Measurements from ENCODE around the gene UPF1. TPM values are rescaled to one million over a fixed set of nuclear protein-coding genes. Genes with fewer than 3 reads are reported as not detected.

UPF1 gene
- total and polyA plus RNA-seq, 9 donors, result 29.8 to 44.3 (median 41.3) TPM

DNA sequence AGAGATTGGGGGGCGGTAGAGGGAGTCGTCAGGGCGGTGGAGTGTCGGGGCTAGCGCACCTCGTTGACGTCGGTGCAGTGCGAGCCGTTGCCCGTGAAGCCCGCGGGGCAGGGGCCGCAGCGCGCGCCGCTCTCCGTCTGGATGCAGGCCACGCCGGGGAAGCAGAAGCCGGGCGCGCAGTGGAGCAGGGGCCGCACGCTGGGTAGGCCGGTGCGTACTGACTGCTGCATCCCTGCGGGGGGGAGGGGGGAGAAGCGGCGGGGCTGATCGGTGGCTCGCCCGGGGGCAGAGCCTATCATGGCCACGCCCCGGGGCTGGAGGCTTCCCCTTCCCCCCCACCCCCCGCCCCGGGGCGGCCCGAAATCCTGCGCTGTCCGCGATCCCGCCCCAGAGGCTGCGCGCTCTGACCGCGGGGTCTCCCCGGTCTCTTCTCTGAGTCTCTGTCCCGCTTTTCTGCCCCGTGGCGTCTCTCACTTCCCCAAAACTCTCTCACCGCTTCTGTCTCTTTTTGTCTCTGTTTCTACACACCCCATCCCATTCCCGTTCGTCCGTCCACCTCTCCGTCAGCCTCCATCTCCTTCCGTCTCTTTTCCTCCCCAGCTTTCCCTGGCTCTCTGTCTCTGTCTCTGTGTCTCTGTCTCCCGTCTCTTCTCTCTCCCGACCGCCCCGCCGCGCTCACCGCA, 41.7 kb upstream of the UPF1 start:
- peaks cover 95% of the 10 kb centered on the region for H3K27me3 ChIP-seq (ENCODE audit: control insufficient read depth, insufficient read depth, low read length)
- H3K36me3 ChIP-seq (ENCODE audit: control insufficient read depth, insufficient read depth, low read length), result no peaks in the 10 kb centered on the region
- H3K4me3 ChIP-seq (ENCODE audit: low read length), result peak overlapping the region; percentile 24
- peaks cover 27% of the 10 kb centered on the region for H3K4me1 ChIP-seq (ENCODE audit: control insufficient read depth, insufficient read depth, low read length)
- WGBS (ENCODE audit: insufficient coverage), result under 1% methylated on average over 49 of the region's 65 CpGs
- H3K9me3 ChIP-seq (replicated peaks; ENCODE audit: control insufficient read depth, low read depth, low read length), result no peaks in the 10 kb centered on the region
- no peak overlapping the region for H3K27ac ChIP-seq (ENCODE audit: low read length)
- peak; percentile 72 for DNase-seq

DNA sequence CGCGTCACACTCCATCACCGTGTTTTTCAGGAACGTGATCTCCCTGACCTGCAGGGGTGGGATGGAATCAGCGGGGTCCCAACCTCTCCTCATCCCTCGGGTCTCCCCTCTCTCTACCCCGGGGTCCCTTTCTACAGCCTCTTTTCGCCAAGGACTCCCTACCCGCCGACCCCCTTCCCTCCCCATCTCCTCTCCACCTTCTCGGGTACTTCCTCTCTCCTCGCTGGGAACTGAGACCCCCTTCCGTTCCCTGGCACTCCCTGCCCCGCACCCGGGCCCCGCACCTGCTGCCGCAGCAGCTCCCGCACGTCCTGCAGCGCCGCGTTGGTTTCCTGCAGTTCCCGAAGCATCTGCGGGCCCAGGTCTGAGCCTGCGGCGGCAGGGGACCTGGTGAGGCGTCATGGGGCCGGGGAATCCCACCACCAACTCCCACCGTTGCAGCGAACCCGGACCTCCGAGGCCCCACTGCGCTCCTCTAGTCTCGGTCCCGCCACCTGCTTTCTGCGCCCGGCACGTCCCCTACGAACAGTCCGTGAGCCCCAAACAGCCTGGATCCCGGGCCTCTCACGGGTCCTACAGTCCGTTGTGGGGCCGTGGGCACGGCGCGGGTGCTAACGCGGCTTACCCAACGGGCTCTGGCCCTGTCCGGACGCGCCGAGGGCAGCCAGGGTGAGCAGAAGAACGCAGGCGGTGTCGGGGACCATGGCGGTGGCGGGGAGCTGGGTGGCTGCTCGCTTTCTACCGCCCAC, 41.0 kb upstream of the UPF1 start, which contains the start of gene COMP:
Gene COMP, minus strand, starts transcription at position 740 of the 749 bp plus-strand sequence. Its CDS starts 36 bp downstream, at position 704.
- Histone ChIP-seq H3K36me3 (ENCODE audit: control insufficient read depth, insufficient read depth, low read length) (no peaks in the 10 kb centered on the region), H3K27me3 (ENCODE audit: control insufficient read depth, insufficient read depth, low read length) (peaks cover 93% of the 10 kb centered on the region), H3K4me3 (ENCODE audit: low read length) (peak within 1 kb of the TSS; percentile 24), H3K4me1 (ENCODE audit: control insufficient read depth, insufficient read depth, low read length) (peaks cover 25% of the 10 kb centered on the region), H3K27ac (ENCODE audit: low read length) (no peak within 1 kb of the TSS), H3K9me3 (replicated peaks; ENCODE audit: control insufficient read depth, low read depth, low read length) (no peaks in the 10 kb centered on the region)
- no peak for DNase-seq
- 2% methylated on average over 61 of the region's 61 CpGs for WGBS (ENCODE audit: insufficient coverage)

DNA sequence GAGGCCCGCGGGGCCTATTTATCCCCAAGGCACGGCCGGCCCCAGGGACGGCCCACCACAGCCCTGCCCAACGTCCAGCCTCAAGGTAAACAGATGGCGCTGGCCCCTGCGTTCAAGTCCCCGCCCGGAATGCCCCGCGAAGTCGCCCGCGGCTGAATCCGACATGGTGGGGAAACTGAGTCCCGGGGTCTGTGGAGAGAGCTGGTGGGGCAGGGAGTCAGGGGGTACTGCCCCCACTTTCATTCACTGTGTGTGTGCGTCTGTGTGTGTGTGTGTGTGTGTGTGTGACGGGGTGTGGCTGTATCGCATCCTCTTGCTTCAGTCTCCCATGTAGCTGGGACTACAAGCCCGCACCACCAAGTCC, 40.5 kb upstream of the UPF1 start:
- no peak overlapping the region for H3K27ac ChIP-seq (ENCODE audit: low read length)
- peaks cover 92% of the 10 kb centered on the region for H3K27me3 ChIP-seq (ENCODE audit: control insufficient read depth, insufficient read depth, low read length)
- peak overlapping the region; percentile 24 for H3K4me3 ChIP-seq (ENCODE audit: low read length)
- H3K4me1 ChIP-seq (ENCODE audit: control insufficient read depth, insufficient read depth, low read length), result peaks cover 26% of the 10 kb centered on the region
- WGBS (ENCODE audit: insufficient coverage), result no CpG with 5 or more reads among the region's 21 CpGs
- DNase-seq, result no peak
- no peaks in the 10 kb centered on the region for H3K36me3 ChIP-seq (ENCODE audit: control insufficient read depth, insufficient read depth, low read length)
- no peaks in the 10 kb centered on the region for H3K9me3 ChIP-seq (replicated peaks; ENCODE audit: control insufficient read depth, low read depth, low read length)

DNA sequence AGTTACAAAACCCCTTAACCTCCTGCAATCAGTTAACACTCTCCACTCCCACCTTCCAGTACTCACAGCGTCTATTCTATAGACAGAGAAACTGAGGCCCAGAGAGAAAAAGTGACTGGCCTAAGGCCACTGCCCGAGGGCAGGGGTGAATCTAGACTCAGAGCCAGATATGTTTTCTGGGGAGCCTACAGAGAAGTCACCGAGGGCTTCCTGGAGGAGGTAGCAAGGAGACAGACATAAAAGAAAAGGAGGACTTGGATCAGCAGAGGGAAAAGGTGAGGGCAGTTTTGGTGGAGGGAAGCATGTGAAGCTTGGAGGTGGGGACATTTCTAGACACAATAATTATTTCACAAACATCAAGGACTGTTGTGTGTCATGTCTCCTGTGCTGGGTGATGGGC, 39.1 kb upstream of the UPF1 start:
- Histone ChIP-seq H3K27me3 (ENCODE audit: control insufficient read depth, insufficient read depth, low read length) (peaks cover 89% of the 10 kb centered on the region), H3K36me3 (ENCODE audit: control insufficient read depth, insufficient read depth, low read length) (no peaks in the 10 kb centered on the region), H3K27ac (ENCODE audit: low read length) (no peak overlapping the region), H3K9me3 (replicated peaks; ENCODE audit: control insufficient read depth, low read depth, low read length) (no peaks in the 10 kb centered on the region), H3K4me3 (ENCODE audit: low read length) (no peak overlapping the region), H3K4me1 (ENCODE audit: control insufficient read depth, insufficient read depth, low read length) (peaks cover 26% of the 10 kb centered on the region)
- WGBS (ENCODE audit: insufficient coverage), result 55% methylated on average over 2 of the region's 3 CpGs
- DNase-seq, result no peak

DNA sequence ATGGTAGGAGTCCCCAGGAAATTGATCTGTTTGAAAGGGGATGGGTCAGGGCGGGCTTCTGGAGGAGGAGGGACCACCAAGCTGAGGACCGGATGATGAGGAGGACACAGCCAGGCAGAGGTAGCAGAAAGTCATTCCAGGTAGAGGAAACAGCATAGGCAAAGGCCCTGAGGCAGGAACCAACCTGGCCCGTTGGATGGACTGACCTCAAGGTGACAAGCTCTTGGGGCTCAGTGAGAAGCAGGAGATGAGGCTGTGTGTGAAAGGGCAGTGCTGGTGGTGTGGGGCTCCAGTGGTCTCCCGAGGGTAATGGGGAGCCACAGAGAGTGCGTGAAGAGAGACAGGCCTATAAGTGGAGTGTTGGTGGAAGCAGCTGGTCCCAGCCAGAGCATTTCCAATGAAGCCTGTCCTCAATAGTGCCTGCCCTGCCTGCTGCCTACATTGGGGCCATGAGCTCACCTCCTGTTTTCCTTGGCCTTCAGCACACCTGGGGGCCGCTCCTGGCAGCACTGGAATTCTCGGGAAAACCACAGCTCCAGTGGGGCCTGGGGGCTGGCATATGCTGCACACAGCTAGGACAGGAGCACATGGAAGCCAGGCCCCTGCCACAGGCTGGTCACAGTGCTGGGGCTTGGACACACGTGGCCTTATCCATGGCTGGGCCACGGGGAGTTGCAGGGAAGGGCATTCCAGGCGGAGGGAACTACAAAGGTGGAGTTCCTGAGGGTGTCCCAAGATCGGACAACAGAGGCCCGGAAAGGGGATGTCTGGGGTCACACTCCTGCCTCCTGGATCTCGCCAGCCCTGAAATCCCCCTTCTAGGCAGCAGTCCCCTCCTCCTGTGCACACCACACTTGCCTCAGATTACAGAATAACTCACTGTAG, 38.4 kb upstream of the UPF1 start:
- no peaks in the 10 kb centered on the region for H3K9me3 ChIP-seq (replicated peaks; ENCODE audit: control insufficient read depth, low read depth, low read length)
- 61% methylated on average over 12 of the region's 13 CpGs for WGBS (ENCODE audit: insufficient coverage)
- peaks cover 88% of the 10 kb centered on the region for H3K27me3 ChIP-seq (ENCODE audit: control insufficient read depth, insufficient read depth, low read length)
- peaks cover 26% of the 10 kb centered on the region for H3K4me1 ChIP-seq (ENCODE audit: control insufficient read depth, insufficient read depth, low read length)
- no peak overlapping the region for H3K4me3 ChIP-seq (ENCODE audit: low read length)
- no peak overlapping the region for H3K27ac ChIP-seq (ENCODE audit: low read length)
- DNase-seq, result no peak
- H3K36me3 ChIP-seq (ENCODE audit: control insufficient read depth, insufficient read depth, low read length), result no peaks in the 10 kb centered on the region

DNA sequence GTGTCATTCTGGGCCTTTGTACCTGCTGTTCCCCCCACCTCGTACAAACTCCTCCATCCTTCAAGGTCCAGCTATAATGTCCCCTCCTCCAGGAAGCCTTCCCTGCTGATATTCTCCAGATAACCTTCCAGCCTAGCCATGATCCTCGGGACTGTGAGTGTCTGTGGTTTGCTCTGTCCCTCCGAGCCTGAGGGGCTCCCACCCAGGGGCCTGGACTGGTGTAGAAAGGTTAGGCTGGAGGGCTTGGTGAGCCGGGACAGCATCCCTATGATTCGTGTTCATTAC, 37.8 kb upstream of the UPF1 start:
- Histone ChIP-seq H3K9me3 (replicated peaks; ENCODE audit: control insufficient read depth, low read depth, low read length) (no peaks in the 10 kb centered on the region), H3K36me3 (ENCODE audit: control insufficient read depth, insufficient read depth, low read length) (no peaks in the 10 kb centered on the region), H3K4me3 (ENCODE audit: low read length) (no peak overlapping the region), H3K4me1 (ENCODE audit: control insufficient read depth, insufficient read depth, low read length) (peaks cover 23% of the 10 kb centered on the region), H3K27ac (ENCODE audit: low read length) (no peak overlapping the region), H3K27me3 (ENCODE audit: control insufficient read depth, insufficient read depth, low read length) (peaks cover 88% of the 10 kb centered on the region)
- DNase-seq, result no peak
- WGBS (ENCODE audit: insufficient coverage), result 86% methylated on average over 1 of the region's 5 CpGs

DNA sequence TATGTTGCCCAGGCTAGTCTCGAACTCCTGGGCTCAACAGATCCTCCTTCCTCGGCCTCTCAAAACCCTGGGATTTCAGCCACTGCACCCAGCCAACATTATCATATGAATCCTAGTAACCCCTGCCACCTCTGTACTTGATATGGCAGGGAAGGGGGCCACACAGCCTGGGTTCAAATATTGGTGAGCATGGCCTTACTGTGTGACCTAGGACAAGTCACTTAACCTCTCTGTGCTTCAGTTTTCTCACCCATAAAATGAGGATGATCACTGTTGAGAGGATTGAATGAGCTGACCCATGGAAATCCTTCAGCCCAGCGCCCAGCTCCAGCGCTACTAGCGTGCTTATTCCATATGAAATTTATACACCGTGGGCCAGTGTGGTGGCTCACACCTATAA, 37.1 kb upstream of the UPF1 start:
- Histone ChIP-seq H3K27ac (ENCODE audit: low read length) (no peak overlapping the region), H3K36me3 (ENCODE audit: control insufficient read depth, insufficient read depth, low read length) (no peaks in the 10 kb centered on the region), H3K4me1 (ENCODE audit: control insufficient read depth, insufficient read depth, low read length) (peaks cover 16% of the 10 kb centered on the region), H3K4me3 (ENCODE audit: low read length) (no peak overlapping the region), H3K9me3 (replicated peaks; ENCODE audit: control insufficient read depth, low read depth, low read length) (no peaks in the 10 kb centered on the region), H3K27me3 (ENCODE audit: control insufficient read depth, insufficient read depth, low read length) (peaks cover 83% of the 10 kb centered on the region)
- no peak for DNase-seq
- 100% methylated on average over 3 of the region's 6 CpGs for WGBS (ENCODE audit: insufficient coverage)

DNA sequence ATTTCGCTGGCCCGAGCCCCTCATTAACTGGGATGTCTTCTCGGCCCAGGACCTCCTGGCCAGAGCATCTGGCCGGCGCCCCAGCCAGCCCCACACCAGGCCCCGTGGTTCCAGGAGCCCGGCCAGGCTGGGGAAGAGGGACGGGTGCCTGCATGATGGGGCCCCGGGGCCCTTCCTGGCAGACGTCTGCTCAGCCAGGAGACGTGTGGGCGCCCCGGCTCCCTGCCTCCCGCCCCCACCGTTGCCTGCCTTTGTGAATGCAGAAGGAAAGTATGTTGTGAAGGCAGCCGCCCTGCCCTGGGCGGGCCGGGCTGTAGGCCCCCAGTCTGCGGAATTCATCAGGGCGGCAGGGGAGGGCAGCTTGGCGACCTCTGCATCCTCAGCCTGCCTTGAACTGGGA, 36.2 kb upstream of the UPF1 start:
- 3% methylated on average over 19 of the region's 21 CpGs for WGBS (ENCODE audit: insufficient coverage)
- Histone ChIP-seq H3K27ac (ENCODE audit: low read length) (no peak overlapping the region), H3K4me1 (ENCODE audit: control insufficient read depth, insufficient read depth, low read length) (peaks cover 12% of the 10 kb centered on the region), H3K36me3 (ENCODE audit: control insufficient read depth, insufficient read depth, low read length) (no peaks in the 10 kb centered on the region), H3K9me3 (replicated peaks; ENCODE audit: control insufficient read depth, low read depth, low read length) (no peaks in the 10 kb centered on the region), H3K4me3 (ENCODE audit: low read length) (no peak overlapping the region), H3K27me3 (ENCODE audit: control insufficient read depth, insufficient read depth, low read length) (peaks cover 77% of the 10 kb centered on the region)
- DNase-seq, result peak; percentile 64

DNA sequence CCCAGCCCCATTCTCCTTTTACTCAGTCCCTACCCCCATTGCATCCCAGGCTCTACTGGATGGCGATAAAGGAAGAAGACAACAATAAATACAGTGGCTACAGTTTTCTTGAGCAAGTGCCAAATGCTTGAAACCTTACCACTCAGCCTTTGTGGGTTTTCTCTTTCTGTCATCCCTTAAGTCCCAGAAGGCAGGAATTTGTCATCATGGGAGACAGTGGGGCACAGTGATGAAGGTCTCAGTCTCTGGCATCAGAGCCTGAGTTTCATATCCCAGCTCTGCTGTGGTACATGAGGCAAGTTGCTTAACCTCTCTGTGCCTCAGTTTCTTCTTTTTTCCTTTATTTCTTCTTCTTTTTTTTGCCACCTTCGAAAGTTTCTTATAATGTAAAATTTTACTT, 35.5 kb upstream of the UPF1 start:
- no peaks in the 10 kb centered on the region for H3K36me3 ChIP-seq (ENCODE audit: control insufficient read depth, insufficient read depth, low read length)
- H3K27ac ChIP-seq (ENCODE audit: low read length), result no peak overlapping the region
- no peaks in the 10 kb centered on the region for H3K9me3 ChIP-seq (replicated peaks; ENCODE audit: control insufficient read depth, low read depth, low read length)
- peaks cover 6% of the 10 kb centered on the region for H3K4me1 ChIP-seq (ENCODE audit: control insufficient read depth, insufficient read depth, low read length)
- WGBS (ENCODE audit: insufficient coverage), result no CpG with 5 or more reads among the region's 2 CpGs
- H3K27me3 ChIP-seq (ENCODE audit: control insufficient read depth, insufficient read depth, low read length), result peaks cover 77% of the 10 kb centered on the region
- DNase-seq, result no peak
- no peak overlapping the region for H3K4me3 ChIP-seq (ENCODE audit: low read length)

Measured in muscle of leg (tissue), 11 donors.